Upper lobe of left lung (tissue), 6 donors: ENCODE measurements around the gene CHST8. TPM values are rescaled to one million over a fixed set of nuclear protein-coding genes. Genes with fewer than 3 reads are reported as not detected.

ENCODE experiments used
- ATAC-seq, 2 donors: fragments of 200-7000 bp; cut with Tn5 transposase; one replicate each; pipeline ENCODE4 v1.9.1; 2022; ENCODE audit warnings: mild to moderate bottlenecking in 2 of 2, moderate library complexity in 2 of 2; ENCODE audit not compliant: low FRiP score in 2 of 2
- DNase-seq, 2 donors: peaks; one replicate each; pipeline ENCODE4 v3.0.0-alpha.2; 2019 to 2020
- H3K27ac ChIP-seq, 4 donors: fragments of 200-600 bp; sonication (generic); one replicate each; pipeline ENCODE4 v1.5.1; 2016 to 2019
- H3K27me3 ChIP-seq, 4 donors: fragments of 200-600 bp; sonication (generic); one replicate each; pipeline ENCODE4 v1.5.1; 2017 to 2019
- H3K36me3 ChIP-seq, 4 donors: fragments of 200-600 bp; sonication (generic); one replicate each; pipeline ENCODE4 v1.5.1; 2016 to 2019
- H3K4me1 ChIP-seq, 4 donors: fragments of 200-600 bp; sonication (generic); one replicate each; pipeline ENCODE4 v1.5.1; 2018 to 2019
- H3K4me3 ChIP-seq, 4 donors: fragments of 200-600 bp; sonication (generic); one replicate each; pipeline ENCODE4 v1.5.1; 2017 to 2019; ENCODE audit warnings: mild to moderate bottlenecking in 2 of 4, moderate library complexity in 1 of 4
- H3K9me3 ChIP-seq, 4 donors: fragments of 200-600 bp; sonication (generic); one replicate each; pipeline ENCODE4 v1.5.1; 2018 to 2019
- CTCF ChIP-seq, 6 experiments: fragments of 450-650 bp in 4 of 6; fragments of 200-600 bp in 2 of 6; sonication (generic) in 2 of 6; IDR thresholded peaks; one replicate each; pipeline ENCODE4 v1.5.1; 2016 to 2019; ENCODE audit warnings: antibody characterized with exemption in 6 of 6
- EP300 ChIP-seq, 4 donors: sonication (generic); formaldehyde crosslinking; IDR thresholded peaks; one replicate each; pipeline ENCODE4 v1.5.1; 2017; ENCODE audit warnings: antibody characterized with exemption in 4 of 4, control low read depth in 2 of 4
- POLR2A ChIP-seq, 4 donors: fragments of 450-650 bp; IDR thresholded peaks; one replicate each; pipeline ENCODE4 v1.5.1; 2016 to 2017; ENCODE audit warnings: antibody characterized with exemption in 4 of 4, mild to moderate bottlenecking in 2 of 4
- POLR2AphosphoS5 ChIP-seq, 2 donors: sonication (generic); formaldehyde crosslinking; IDR thresholded peaks; one replicate each; pipeline ENCODE4 v1.5.1; 2017; ENCODE audit warnings: antibody characterized with exemption in 2 of 2
- WGBS, 2 donors: methylation state at CpG; one replicate each; pipeline ENCODE4 v1.1.5; 2017 to 2018; 5-methylcytosine and 5-hydroxymethylcytosine counted together
- total RNA-seq, 6 donors: library from RNA; depleted of rRNA in 4 of 6; stranded (reverse); fragments of >200 nt in 4 of 6; gene quantifications; one replicate each; pipeline versions ENCODE4 v1.1.0 to v1.2.1, GENCODE V29; 2016 to 2021
- donor health status: DM: no; HTN: no; CAD: no; lungs with moderate emphysema.
- donor health status: DM: no; HTN: yes; CAD: no; lungs with severe emphysema.

CHST8 gene
- total RNA-seq, 6 donors from 2014 or later = 0.46 to 3.1 (median 0.72) TPM; not detected in 2

- Histone ChIP-seq H3K4me3 (no peak overlapping the region), H3K27ac (no peak overlapping the region), H3K36me3 (no peaks in the 10 kb centered on the region), H3K4me1 (no peaks in the 10 kb centered on the region), H3K27me3 (no peaks in the 10 kb centered on the region), H3K9me3 (no peaks in the 10 kb centered on the region)
- ATAC-seq (no peak), DNase-seq (no peak)
- no peak for TF ChIP-seq POLR2AphosphoS5 (IDR thresholded peaks at IDR 0.05)
- TF ChIP-seq EP300 (IDR thresholded peaks at IDR 0.05) = no peak
- WGBS, 2 donors = 61 to 67% methylated on average over 5 to 8 of the region's 8 CpGs
Observed at GRCh38 chr19:33580645-33581037, 41.1 kb upstream of the CHST8 start.

GRCh38 chr19:33582914-33583313 is 38.8 kb upstream of the CHST8 start:
- Histone ChIP-seq H3K9me3 (peaks cover 0 to 12% (median 5%) of the 10 kb centered on the region in 4 donors), H3K27ac (no peak overlapping the region), H3K27me3 (no peaks in the 10 kb centered on the region), H3K36me3 (no peaks in the 10 kb centered on the region), H3K4me1 (no peaks in the 10 kb centered on the region), H3K4me3 (no peak overlapping the region)
- TF ChIP-seq POLR2AphosphoS5 (IDR thresholded peaks at IDR 0.05) = no peak
- TF ChIP-seq CTCF (IDR thresholded peaks at IDR 0.05) = no peak
- no peak for TF ChIP-seq POLR2A (IDR thresholded peaks at IDR 0.05)
- TF ChIP-seq EP300 (IDR thresholded peaks at IDR 0.05) = no peak
- WGBS, 2 donors = 54 to 71% methylated on average over 2 to 4 of the region's 4 CpGs
- DNase-seq = no peak
- ATAC-seq = no peak

GRCh38 chr19:33587150-33587549 is 34.6 kb upstream of the CHST8 start:
- Histone ChIP-seq H3K4me1 (no peaks in the 10 kb centered on the region), H3K9me3 (peaks cover 0 to 12% (median 6%) of the 10 kb centered on the region in 4 donors), H3K27ac (no peak overlapping the region), H3K4me3 (no peak overlapping the region), H3K36me3 (no peaks in the 10 kb centered on the region), H3K27me3 (no peaks in the 10 kb centered on the region)
- 82 to 88% methylated on average over 2 of the region's 2 CpGs for WGBS, 2 donors
- TF ChIP-seq POLR2A (IDR thresholded peaks at IDR 0.05) (no peak), EP300 (IDR thresholded peaks at IDR 0.05) (no peak), CTCF (IDR thresholded peaks at IDR 0.05) (no peak), POLR2AphosphoS5 (IDR thresholded peaks at IDR 0.05) (no peak)
- DNase-seq = no peak
- no peak for ATAC-seq

- H3K9me3 ChIP-seq = peaks cover 0 to 12% (median 8%) of the 10 kb centered on the region in 4 donors
- H3K4me3 ChIP-seq = no peak overlapping the region
- no peaks in the 10 kb centered on the region for H3K4me1 ChIP-seq
- H3K27ac ChIP-seq = no peak overlapping the region
- no peak for TF ChIP-seq POLR2AphosphoS5 (IDR thresholded peaks at IDR 0.05)
- no peak for TF ChIP-seq POLR2A (IDR thresholded peaks at IDR 0.05)
- no peak for TF ChIP-seq CTCF (IDR thresholded peaks at IDR 0.05)
- TF ChIP-seq EP300 (IDR thresholded peaks at IDR 0.05) = no peak
- DNase-seq (no peak), ATAC-seq (no peak)
- H3K27me3 ChIP-seq = no peaks in the 10 kb centered on the region
- H3K36me3 ChIP-seq = no peaks in the 10 kb centered on the region
- WGBS, 2 donors = 65 to 66% methylated on average over 1 of the region's 1 CpG
Observed at GRCh38 chr19:33590224-33590623, 31.5 kb upstream of the CHST8 start.

- ATAC-seq = no peak
- TF ChIP-seq POLR2A (IDR thresholded peaks at IDR 0.05) (no peak), CTCF (IDR thresholded peaks at IDR 0.05) (no peak), EP300 (IDR thresholded peaks at IDR 0.05) (no peak), POLR2AphosphoS5 (IDR thresholded peaks at IDR 0.05) (no peak)
- Histone ChIP-seq H3K4me3 (no peak overlapping the region), H3K9me3 (peaks cover 0 to 9% (median 3%) of the 10 kb centered on the region in 4 donors), H3K36me3 (no peaks in the 10 kb centered on the region), H3K27me3 (no peaks in the 10 kb centered on the region), H3K27ac (no peak overlapping the region), H3K4me1 (no peaks in the 10 kb centered on the region)
- no peak for DNase-seq
- 5 to 14% methylated on average over 1 of the region's 1 CpG for WGBS, 2 donors
Observed at GRCh38 chr19:33595783-33596182, 26.0 kb upstream of the CHST8 start.
